Panc1 (cell line): ENCODE measurements around the gene SLC23A3. TPM values are rescaled to one million over a fixed set of nuclear protein-coding genes. Genes with fewer than 3 reads are reported as not detected.
A peak's percentile ranks its signal among the peaks of the same experiment; 100 is the strongest.

Experiments used
- ATAC-seq: fragments of 200-7000 bp; cut with Tn5 transposase; 2 replicates; pipeline ENCODE4 v1.9.1; 2020; ENCODE audit warnings: mild to moderate bottlenecking, moderate library complexity
- BruUV-seq: library from RNA; stranded (reverse); fragments of 400-500 nt; replicated peaks from 2 replicates; lab custom pipeline; 2021; lab: Mats Ljungman, UMichigan
- CTCF ChIA-PET: fragments of 300-600 bp; sonication (Branson Sonifier 250); formaldehyde crosslinking; loops from one replicate; lab custom pipeline; 2022; ENCODE audit warnings: antibody characterized with exemption; lab: Charles Lee
- POLR2A ChIA-PET: fragments of 300-600 bp; sonication (Branson Sonifier 250); formaldehyde crosslinking; loops from one replicate; lab custom pipeline; 2022; ENCODE audit warnings: antibody characterized with exemption; lab: Charles Lee
- DNase-seq: peaks from one replicate; pipeline ENCODE4 v3.0.0-alpha.2; 2010; ENCODE audit warnings: low read depth, low spot score
- H3K27ac ChIP-seq: 2 replicates; pipeline ENCODE4 v1.5.1; 2011; ENCODE audit warnings: mild to moderate bottlenecking, low read length, inconsistent platforms
- H3K27me3 ChIP-seq: fragments of 200-500 bp; sonication (Bioruptor generic); 2 replicates; pipeline ENCODE4 v1.6.0; 2014; ENCODE audit warnings: low read length, inconsistent platforms; ENCODE audit not compliant: control insufficient read depth, insufficient read depth
- H3K36me3 ChIP-seq: fragments of 200-500 bp; sonication (Bioruptor generic); 2 replicates; pipeline ENCODE4 v1.5.1; 2014; ENCODE audit warnings: inconsistent platforms, mild to moderate bottlenecking, low read length, moderate library complexity; ENCODE audit not compliant: control insufficient read depth, insufficient read depth
- H3K4me1 ChIP-seq: 2 replicates; pipeline ENCODE4 v1.5.1; 2011; ENCODE audit warnings: inconsistent platforms, mild to moderate bottlenecking, low read length, moderate library complexity; ENCODE audit not compliant: control insufficient read depth, insufficient read depth
- H3K4me3 ChIP-seq, 2 experiments: 2 replicates each; pipeline ENCODE4 v1.5.1; 2011 to 2012; ENCODE audit warnings: low read depth in 2 of 2, low read length in 2 of 2, mild to moderate bottlenecking in 2 of 2, inconsistent platforms in 1 of 2, moderate library complexity in 1 of 2
- H3K9me3 ChIP-seq: fragments of 200-500 bp; sonication (Bioruptor generic); 2 replicates; pipeline ENCODE4 v1.5.1; 2014; ENCODE audit warnings: low read depth, mild to moderate bottlenecking, inconsistent platforms, low read length, moderate library complexity; ENCODE audit not compliant: control insufficient read depth, insufficient read depth
- CTCF ChIP-seq: fragments of 450-650 bp; IDR thresholded peaks from 2 replicates; pipeline ENCODE4 v1.5.1; 2017; ENCODE audit warnings: mild to moderate bottlenecking
- POLR2AphosphoS5 ChIP-seq: IDR thresholded peaks from 2 replicates; pipeline ENCODE4 v1.6.1; 2012; ENCODE audit warnings: mild to moderate bottlenecking, low read depth, low read length, moderate library complexity
- REST ChIP-seq, 2 experiments: IDR thresholded peaks; 2 replicates each; pipeline ENCODE4 v1.6.1; 2011 to 2012; ENCODE audit warnings: low read depth in 2 of 2, control low read depth in 1 of 2, low read length in 1 of 2, mild to moderate bottlenecking in 1 of 2, moderate library complexity in 1 of 2; ENCODE audit not compliant: insufficient read depth in 1 of 2
- SIN3A ChIP-seq: IDR thresholded peaks from 2 replicates; pipeline ENCODE4 v1.6.1; 2012; ENCODE audit warnings: low read depth, mild to moderate bottlenecking, low read length, moderate library complexity, borderline replicate concordance; ENCODE audit not compliant: insufficient read depth
- TCF7L2 ChIP-seq: IDR thresholded peaks from 2 replicates; pipeline ENCODE4 v1.6.1; 2011; ENCODE audit warnings: mild to moderate bottlenecking, low read depth, low read length, inconsistent platforms
- in situ Hi-C: cut with HindIII; loops from 2 replicates; pipeline ENCODE4 v1.10.0; 2016; ENCODE audit warnings: low sequenced_read_pairs, low pct_unique_long_range_greater_than_20kb
- intact Hi-C: fragments of 100-400 bp; cut with micrococcal nuclease; formaldehyde crosslinking; loops from one replicate; pipeline ENCODE4 v1.10.0; 2022; ENCODE audit not compliant: unreplicated experiment
- total RNA-seq: library from RNA; stranded (reverse); gene quantifications from one replicate; pipeline ENCODE4 v1.2.1, GENCODE V29; 2021; ENCODE audit not compliant: unreplicated experiment

SLC23A3 gene
- total RNA-seq, 1 experiment from 2014 or later: 3.3 TPM

GRCh38 chr2:219218217-219218731 lies 48.4 kb upstream of the SLC23A3 start:
- Histone ChIP-seq H3K27ac (peak overlapping the region; percentile 77), H3K9me3 (no peaks in the 10 kb centered on the region), H3K4me3 (peak overlapping the region; percentile 59 to 67), H3K27me3 (no peaks in the 10 kb centered on the region), H3K36me3 (0 out of 2 replicates have a peak, but pooled peaks cover 2% of the 10 kb centered on the region), H3K4me1 (peaks cover 10% of the 10 kb centered on the region)
- DNase-seq (no peak), ATAC-seq (peak; percentile 89)
- intact Hi-C loops: loop anchor here (10.0 kb wide), 1 partner anchor 53 kb away; the partner anchor contains the start of gene NHEJ1
- ChIA-PET CTCF (interaction anchor here (0.8 kb wide), 1 partner anchor 31 kb away, joined by 6 read pairs; no protein-coding TSS in a partner anchor), POLR2A (no interaction called here)
- in situ Hi-C loops: no loop called here
- 0 out of 2 replicates have a peak, but pooled peaks have one; percentile 63 for TF ChIP-seq SIN3A
- TF ChIP-seq TCF7L2: no peak
- TF ChIP-seq CTCF: no peak
- peak; percentile 89 to 91 for TF ChIP-seq REST (IDR thresholded peaks at IDR 0.05; ENCODE audit: insufficient read depth in 1 of 2, low read depth in 2 of 2, low read length in 1 of 2)
- TF ChIP-seq POLR2AphosphoS5: no peak
- no TSS peak for BruUV-seq

- no peak for TF ChIP-seq POLR2AphosphoS5
- no peak for TF ChIP-seq REST (IDR thresholded peaks at IDR 0.05; ENCODE audit: insufficient read depth in 1 of 2, low read depth in 2 of 2, low read length in 1 of 2)
- ChIA-PET POLR2A (interaction anchor here (0.6 to 0.7 kb wide), 2 partner anchors 10 to 42 kb away, joined by 3 to 4 read pairs; no protein-coding TSS in a partner anchor), CTCF (no interaction called here)
- Histone ChIP-seq H3K9me3 (no peaks in the 10 kb centered on the region), H3K27me3 (no peaks in the 10 kb centered on the region), H3K27ac (no peak overlapping the region), H3K36me3 (0 out of 2 replicates have a peak, but pooled peaks cover 2% of the 10 kb centered on the region), H3K4me1 (peaks cover 10% of the 10 kb centered on the region), H3K4me3 (no peak overlapping the region)
- ATAC-seq (no peak), DNase-seq (no peak)
- intact Hi-C loops: loop anchor here (10.0 kb wide), 1 partner anchor 52 kb away; the partner anchor contains the start of gene NHEJ1
- BruUV-seq: no TSS peak
- in situ Hi-C loops: no loop called here
Observed at GRCh38 chr2:219216535-219216915, 46.7 kb upstream of the SLC23A3 start.
